Stimulated activated CD4-positive, alpha-beta T cell treated with anti-CD3 and anti-CD28 coated beads, Interleukin-1b, Interleukin-23, amount 100 ng/mL, for 24 hours (primary cell): Measurements from ENCODE around the gene RPL4.
"Not testable (repeated sequence)": the region's sequence is repeated elsewhere in the genome, so short reads cannot be mapped to it uniquely, and the experiment has no call there.

Source experiments
- DNase-seq, 4 experiments: peaks; one replicate each; pipeline ENCODE4 v3.0.0-alpha.2; 2020; ENCODE audit warnings: low read depth in 4 of 4, low spot score in 1 of 4

RPL4 gene

DNA sequence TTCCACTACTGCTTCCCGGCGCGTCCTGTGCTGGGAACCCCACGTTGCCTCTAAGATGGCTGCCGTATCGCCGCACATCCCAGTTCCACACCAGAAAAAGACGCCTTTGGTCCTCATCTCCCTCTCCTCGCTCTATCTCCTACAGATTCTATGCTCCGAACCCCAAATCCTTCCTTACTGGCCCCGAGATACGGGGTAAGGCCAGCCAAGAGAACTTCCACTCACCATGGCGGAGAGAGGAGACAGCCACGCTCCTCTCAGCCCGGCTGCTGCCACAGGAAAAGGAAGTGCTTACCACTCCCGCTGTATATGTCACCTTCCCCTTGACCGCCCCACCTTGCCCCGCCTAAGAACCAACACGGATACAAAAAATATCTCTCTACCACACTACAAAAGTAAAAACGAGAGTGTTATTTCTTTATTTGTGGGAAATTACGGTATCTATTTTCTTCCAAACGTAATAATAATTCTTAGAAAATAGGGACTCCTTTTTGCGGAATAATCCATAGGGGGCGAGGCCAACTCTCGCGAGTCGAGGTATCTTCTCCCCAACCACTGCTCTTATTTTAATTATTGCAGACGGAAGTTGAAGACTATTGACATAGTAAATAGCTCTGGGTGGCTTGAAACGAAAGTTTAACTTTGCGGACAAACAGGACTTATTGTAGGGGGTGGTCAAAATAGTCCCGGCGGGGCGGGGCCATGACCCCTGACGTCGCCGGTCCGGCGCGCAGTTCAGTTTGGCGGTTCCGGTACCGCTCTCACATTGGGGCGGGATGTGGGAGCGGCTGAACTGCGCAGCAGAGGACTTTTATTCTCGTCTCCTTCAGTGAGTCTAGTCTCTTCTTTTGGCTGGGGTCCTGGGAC lies at the start of gene RPL4, which contains the start of gene ZWILCH:
TSS of gene RPL4 (minus strand) at position 293 of the 867 bp plus-strand sequence. CDS start at position 228, 65 bp downstream.
TSS of gene ZWILCH (plus strand) at position 764 of the 867 bp plus-strand sequence. CDS start at position 777, 13 bp downstream.
- DNase-seq, result peak; percentile 52 to 78 (median 66)

GRCh38 chr15:66545255-66545654 lies 40.6 kb upstream of the RPL4 start:
- DNase-seq, result no peak

GRCh38 chr15:66542896-66543295 lies 38.2 kb upstream of the RPL4 start:
- DNase-seq, result no peak

- DNase-seq, result no peak
Measured at GRCh38 chr15:66535056-66535455, 30.4 kb upstream of the RPL4 start.

DNA sequence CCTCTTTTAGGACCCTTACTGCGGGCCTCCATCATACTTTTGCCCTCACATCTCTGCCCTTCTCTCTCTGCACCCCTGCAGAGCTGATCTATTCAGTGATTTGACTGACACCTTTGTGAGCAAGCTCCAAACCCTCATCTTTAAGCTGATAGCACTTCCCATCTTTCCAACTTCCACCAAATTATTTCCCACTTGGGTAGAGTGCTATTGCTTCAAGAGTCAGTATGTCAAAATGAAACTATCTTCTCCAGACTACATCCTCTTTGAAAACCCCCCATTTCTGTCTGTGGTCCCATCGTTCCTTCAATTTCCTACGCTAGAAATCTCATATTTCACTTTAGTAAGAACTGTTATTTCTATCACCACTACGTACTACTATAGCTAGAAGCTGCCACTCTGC lies 20.2 kb upstream of the RPL4 start:
- no peak for DNase-seq

- DNase-seq, result no peak
Measured at GRCh38 chr15:66523926-66524325, 19.3 kb upstream of the RPL4 start.

GRCh38 chr15:66515901-66516322 lies 11.3 kb upstream of the RPL4 start:
- no peak for DNase-seq

GRCh38 chr15:66514586-66514985 lies 9.9 kb upstream of the RPL4 start:
- no peak for DNase-seq

GRCh38 chr15:66508293-66508883 lies 3.7 kb upstream of the RPL4 start:
- DNase-seq, result no peak

DNA sequence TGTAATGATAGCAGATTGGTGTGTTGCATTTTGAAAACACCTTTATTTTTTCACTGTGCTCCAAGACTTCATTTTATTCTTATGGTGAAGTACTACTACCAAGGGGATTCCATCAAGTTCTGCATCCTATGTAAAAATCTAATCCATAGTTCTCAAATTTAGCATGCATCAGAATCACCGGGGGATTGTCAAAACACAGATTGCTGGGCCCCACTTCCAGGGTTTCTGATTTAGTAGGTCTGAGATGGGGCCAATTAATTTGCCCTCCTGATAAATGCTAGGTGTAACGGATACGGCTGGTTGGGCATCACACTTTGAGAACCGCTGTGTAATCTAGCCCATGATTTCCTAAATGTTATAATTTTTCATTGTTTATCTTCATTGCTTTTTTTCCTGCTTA lies 1.2 kb upstream of the RPL4 start:
- no peak for DNase-seq

DNA sequence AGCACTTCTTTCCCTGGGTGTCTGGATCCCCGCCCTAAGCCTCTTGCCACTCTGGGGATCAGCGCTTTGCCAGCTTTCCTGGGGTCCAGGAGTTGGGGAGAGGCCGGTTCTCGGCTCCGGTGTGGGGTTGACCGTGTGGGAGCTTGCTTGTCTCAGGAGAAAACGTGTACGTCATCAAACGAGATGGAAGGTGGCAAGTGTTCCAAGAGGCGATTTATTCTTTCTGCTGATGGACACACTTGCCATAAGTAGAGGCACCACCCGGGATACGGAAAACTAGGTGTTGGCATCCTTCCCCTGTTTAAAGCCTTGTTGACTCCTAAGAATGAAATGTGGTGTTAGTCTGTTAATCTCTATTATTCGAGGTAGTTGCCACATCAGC lies 766 bp upstream of the RPL4 start:
- DNase-seq, result no peak

GRCh38 chr15:66503780-66504562 lies 684 bp downstream of the RPL4 start:
- DNase-seq, result no peak

GRCh38 chr15:66503041-66503648 lies 1.5 kb downstream of the RPL4 start:
- DNase-seq, result not testable (repeated sequence)

DNA sequence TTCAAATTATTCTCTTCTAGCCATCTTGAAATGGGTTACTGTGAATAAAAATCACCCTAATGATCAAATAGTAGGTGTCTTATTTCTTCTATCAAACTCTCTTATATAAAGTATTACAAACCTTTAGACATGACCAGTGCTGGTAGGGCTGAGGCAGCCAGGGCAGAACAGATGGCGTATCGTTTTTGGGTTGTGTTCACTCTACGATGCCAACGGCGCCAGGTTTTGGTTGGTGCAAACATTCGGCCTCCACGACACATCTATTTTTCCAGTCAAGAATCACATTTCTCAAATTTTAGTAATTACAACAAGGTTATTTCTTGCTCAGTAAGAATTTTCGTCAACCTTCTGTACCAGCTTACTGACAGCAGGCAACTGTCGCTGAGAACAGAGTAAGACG lies 2.2 kb downstream of the RPL4 start:
- DNase-seq, result no peak

GRCh38 chr15:66500346-66500745 lies 4.3 kb downstream of the RPL4 start:
- DNase-seq, result not testable (repeated sequence)

GRCh38 chr15:66498501-66499386 lies 5.9 kb downstream of the RPL4 start:
- no peak for DNase-seq

DNA sequence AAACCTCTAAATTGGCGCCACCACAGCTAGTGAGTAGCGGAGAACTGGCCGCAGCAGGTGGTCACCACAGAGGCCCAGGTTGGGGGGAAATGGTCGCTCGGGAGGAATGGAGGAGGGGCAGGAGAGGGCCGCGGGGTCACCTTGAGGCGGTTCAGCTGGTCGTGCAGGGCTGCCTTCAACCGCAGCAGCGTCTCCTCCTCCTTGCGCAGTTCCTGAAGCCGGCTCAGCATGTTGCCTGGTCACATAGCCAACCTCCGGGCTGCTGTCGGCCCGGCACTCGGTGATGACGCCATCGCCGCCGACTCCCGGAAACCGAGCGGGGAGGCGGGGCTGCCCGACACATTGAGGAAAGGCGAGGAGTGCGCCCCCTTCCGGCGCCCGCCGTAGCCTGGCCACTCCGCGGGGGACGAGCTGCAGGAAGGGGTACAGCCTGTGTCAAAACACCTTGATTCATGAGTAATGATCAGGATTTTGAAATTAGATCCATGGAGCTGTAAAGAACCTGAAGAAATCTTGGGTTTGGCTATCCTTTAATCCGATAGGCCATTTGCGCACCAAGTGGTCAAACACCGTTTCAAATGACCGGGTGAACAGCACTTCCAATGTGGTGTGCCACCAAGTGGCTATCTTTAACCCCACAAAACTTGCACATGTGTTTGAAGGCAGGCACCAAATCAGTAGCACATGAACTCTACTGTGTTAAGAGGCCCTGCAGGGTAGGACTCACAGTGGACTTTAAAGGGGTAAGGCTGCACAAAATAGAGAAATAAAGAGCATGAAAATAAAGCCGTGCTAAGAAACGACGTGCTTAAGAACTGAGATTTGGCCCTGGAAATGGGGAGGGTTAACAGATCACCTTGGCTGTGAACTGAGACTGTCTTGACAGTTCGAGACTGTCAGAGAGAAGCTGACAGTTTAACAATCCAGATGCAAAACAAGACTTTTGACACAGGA lies 6.9 kb downstream of the RPL4 start, which contains the start of gene SNAPC5:
TSS of gene SNAPC5 (minus strand) at position 261 of the 954 bp plus-strand sequence. CDS start at position 230, 31 bp downstream.
- peak; percentile 97 to 98 (median 97) for DNase-seq

GRCh38 chr15:66496951-66497501 lies 7.6 kb downstream of the RPL4 start:
- DNase-seq, result peak in 1 of 4 experiments; percentile 19

GRCh38 chr15:66494262-66494661 lies 10.4 kb downstream of the RPL4 start:
- DNase-seq, result no peak
